NOMO-1 treated with dmso at 0.1 percent for 144 hours (cell line): ENCODE results near the gene EFNA3.
"Not testable (repeated sequence)": the region's sequence is repeated elsewhere in the genome, so short reads cannot be mapped to it uniquely, and the experiment has no call there.

ENCODE experiments used
- DNase-seq: peaks from one replicate; lab custom pipeline; 2025; ENCODE audit not compliant: unreplicated experiment; lab: John Stamatoyannopoulos, UW

The EFNA3 gene

DNA sequence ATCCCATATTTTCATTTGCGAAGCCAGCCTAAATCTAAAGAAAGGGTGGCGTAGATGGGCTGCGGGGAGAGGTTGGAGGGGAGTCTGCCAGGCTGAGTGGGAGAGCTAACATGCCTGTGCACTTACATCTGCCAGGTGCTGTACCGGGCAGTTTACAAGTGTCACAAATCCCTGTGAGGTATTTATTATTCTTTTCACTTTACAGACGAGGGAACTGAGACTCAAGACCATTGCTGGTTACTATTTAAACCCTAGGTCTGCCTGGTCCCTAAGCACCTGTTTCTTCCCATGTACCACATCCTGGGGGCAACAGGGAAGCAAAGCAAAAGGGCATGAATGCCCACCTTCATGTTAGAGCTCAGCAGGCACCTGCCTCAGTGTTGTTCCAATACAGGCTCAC is 29.7 kb downstream of the EFNA3 start:
- DNase-seq: no peak

DNA sequence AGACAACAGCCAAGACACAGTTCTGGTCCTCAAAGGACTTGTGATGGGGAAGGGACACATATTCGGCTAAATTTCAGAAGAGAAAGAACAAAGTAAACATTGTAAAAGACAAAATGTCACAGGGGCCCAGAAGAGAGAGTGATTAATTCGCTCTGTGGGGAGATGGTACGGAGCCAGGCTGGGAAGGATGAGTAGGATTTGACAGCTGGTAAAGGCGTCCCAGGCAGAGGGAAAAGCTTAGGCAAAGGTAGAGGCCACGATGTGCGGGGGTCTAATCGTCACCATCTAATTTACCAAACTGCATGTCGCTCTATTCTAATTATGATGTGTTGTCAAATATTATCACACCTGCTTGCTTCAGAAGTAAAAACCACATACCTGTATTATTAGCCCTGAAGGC is 31.7 kb downstream of the EFNA3 start:
- no peak for DNase-seq

DNA sequence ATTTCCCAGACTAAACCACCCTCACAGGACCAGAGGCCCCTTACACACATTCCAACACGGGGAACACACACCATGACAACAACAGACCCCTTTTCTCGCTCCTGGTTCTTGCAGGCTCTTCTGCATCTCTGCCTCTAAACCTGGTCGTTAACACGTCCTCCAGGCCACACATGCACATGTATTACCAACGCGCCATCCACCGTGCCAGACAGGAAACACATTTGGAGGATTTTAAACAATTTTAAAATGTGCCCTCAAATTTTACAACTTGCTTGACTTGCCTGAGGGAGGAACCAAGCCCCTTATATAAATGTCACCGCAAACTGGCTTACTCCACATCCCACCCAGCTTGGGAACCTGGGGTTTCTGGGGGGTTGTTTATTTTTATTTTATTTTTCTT is 32.2 kb downstream of the EFNA3 start:
- no peak for DNase-seq

DNA sequence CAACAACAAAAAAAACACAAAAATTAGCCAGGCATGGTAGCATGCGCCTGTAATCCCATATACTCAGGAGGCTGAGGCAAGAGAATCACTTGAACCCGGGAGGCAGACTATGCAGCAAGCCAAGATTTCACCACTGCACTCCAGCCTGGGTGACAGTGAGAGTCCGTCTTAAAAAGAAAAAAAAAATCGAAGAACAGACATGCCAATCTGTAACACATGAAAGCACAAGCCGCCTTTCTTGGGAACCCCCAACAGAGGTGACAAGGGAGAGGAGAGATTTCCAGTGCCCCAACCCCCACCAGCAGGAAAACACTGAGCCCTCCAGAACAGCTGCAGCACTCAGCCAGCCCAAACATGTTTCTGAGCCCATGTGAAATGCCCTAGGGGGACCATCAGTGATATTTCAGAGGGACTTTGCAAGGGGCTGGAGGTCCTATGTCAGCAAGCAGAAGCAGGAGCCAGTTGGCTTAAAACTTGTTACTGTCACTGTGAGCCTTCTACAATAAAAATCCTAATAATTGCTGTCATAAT is 34.9 kb downstream of the EFNA3 start:
- DNase-seq: no peak

- no peak for DNase-seq
Observed at GRCh38 chr1:155116113-155116764, 37.6 kb downstream of the EFNA3 start.

GRCh38 chr1:155117610-155118009 is 39.0 kb downstream of the EFNA3 start:
- no peak for DNase-seq

DNA sequence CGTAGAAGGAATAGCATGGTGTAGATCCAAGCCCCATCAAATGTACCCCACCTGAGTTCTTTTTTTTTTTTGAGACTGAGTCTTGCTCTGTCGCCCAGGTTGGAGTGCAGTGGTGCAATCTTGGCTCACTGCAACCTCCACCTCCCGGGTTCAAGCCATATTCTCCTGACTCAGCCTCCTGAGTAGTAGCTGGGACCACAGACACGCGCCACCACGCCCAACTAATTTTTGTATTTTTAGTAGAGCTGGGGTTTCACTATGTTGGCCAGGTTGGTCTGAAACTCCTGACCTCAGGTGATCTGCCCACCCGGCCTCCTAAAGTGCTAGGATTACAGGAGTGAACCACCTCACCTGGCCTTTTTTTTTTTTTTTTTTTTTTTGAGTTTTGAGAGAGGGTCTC is 39.5 kb downstream of the EFNA3 start:
- not testable (repeated sequence) for DNase-seq

GRCh38 chr1:155120253-155120652 is 41.6 kb downstream of the EFNA3 start:
- DNase-seq: no peak

- DNase-seq: no peak
Observed at GRCh38 chr1:155121249-155121648, 42.6 kb downstream of the EFNA3 start.

GRCh38 chr1:155122308-155122707 is 43.7 kb downstream of the EFNA3 start:
- DNase-seq: no peak

DNA sequence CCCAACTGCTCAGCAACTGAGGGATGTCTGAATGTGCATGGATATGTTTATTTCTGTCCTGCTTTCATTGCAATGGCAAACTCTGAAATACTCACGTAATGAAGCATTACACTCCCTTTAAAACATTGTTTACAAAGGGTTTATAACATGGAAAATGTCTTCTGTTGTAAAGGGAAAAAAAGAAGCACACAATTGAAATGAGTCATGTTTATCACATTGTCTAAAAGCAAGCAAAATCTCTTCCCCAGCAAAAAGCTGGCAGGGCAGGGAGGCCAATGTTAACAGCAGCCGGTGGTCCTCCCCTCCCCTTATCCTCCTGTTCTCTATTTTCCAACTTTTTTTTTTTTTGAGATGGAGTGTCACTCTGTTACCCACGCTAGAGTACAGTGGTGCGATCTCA is 45.2 kb downstream of the EFNA3 start:
- no peak for DNase-seq

- DNase-seq: no peak
Observed at GRCh38 chr1:155124503-155125463, 46.1 kb downstream of the EFNA3 start.

GRCh38 chr1:155125511-155125945 is 46.9 kb downstream of the EFNA3 start:
- DNase-seq: no peak

GRCh38 chr1:155125946-155126555 is 47.4 kb downstream of the EFNA3 start:
- DNase-seq: no peak

GRCh38 chr1:155126556-155127104 is 48.0 kb downstream of the EFNA3 start:
- no peak for DNase-seq

GRCh38 chr1:155127105-155127966 is 48.7 kb downstream of the EFNA3 start, which contains the start of gene EFNA1:
EFNA1 (plus strand) TSS chr1:155127876; CDS start chr1:155127978, 102 bp downstream.
- no peak for DNase-seq

DNA sequence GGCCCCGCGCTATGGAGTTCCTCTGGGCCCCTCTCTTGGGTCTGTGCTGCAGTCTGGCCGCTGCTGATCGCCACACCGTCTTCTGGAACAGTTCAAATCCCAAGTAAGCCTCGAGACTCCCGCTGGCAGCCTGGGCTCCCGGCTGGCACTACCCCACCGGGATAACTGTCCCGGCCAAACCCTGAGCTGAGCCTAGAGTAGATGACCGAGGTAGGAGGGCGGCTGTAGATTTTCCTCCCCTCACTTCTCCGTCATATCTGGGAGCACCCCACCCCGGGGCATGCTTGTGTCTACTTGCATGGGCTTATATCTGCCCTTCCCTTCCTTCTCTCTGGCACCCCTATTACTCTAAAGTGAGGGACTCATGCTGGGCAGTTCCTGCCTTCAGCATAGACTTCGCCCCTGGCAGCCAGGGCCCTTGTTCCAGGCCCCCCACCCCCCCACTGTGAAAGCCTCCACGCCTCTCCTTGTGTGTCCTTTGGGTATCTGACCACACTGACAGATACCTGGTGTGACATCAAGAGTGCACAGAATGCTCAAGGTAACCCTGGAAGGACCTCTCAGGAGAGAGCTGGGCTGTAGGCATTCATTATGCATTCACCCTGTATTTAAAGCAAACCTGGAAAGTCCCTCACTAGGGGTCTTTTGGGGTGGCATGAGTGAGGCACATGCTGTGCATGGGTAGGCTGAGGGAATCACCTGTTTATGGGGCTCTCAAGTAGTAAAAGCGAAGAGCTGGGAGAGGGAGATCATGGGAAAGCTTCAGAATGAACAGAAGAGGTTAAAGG is 49.5 kb downstream of the EFNA3 start:
- DNase-seq: no peak

- DNase-seq: no peak
Observed at GRCh38 chr1:155128755-155129473, 50.3 kb downstream of the EFNA3 start.
